Measurements from ENCODE around the gene EFHD1. TPM values are rescaled to one million over a fixed set of nuclear protein-coding genes. Genes with fewer than 3 reads are reported as not detected.
"Not testable (repeated sequence)": the region's sequence is repeated elsewhere in the genome, so short reads cannot be mapped to it uniquely, and the experiment has no call there.

The EFHD1 gene
- total RNA-seq, 1 donor from 2014 or later: 7.7 TPM

DNA sequence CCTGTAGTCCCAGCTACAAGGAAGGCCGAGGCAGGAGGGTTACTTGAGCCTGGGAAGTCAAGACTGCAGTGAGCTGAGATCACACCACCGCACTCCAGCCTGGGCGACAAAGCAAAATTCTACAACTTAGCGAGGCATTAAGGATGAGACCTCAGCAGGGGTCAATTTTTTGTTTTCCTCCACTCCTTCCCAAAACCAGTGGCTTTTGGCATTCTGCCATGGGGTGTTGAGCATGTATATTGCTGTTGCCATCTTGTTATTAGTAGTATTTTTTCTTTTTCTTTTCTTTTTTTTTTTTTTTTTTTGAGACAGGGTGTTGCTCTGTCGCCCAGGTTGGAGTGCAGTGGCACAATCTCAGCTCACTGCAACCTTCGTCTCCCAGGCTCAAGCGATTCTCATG, 54.8 kb downstream of the EFHD1 start:
- TF ChIP-seq, protein P1, sequence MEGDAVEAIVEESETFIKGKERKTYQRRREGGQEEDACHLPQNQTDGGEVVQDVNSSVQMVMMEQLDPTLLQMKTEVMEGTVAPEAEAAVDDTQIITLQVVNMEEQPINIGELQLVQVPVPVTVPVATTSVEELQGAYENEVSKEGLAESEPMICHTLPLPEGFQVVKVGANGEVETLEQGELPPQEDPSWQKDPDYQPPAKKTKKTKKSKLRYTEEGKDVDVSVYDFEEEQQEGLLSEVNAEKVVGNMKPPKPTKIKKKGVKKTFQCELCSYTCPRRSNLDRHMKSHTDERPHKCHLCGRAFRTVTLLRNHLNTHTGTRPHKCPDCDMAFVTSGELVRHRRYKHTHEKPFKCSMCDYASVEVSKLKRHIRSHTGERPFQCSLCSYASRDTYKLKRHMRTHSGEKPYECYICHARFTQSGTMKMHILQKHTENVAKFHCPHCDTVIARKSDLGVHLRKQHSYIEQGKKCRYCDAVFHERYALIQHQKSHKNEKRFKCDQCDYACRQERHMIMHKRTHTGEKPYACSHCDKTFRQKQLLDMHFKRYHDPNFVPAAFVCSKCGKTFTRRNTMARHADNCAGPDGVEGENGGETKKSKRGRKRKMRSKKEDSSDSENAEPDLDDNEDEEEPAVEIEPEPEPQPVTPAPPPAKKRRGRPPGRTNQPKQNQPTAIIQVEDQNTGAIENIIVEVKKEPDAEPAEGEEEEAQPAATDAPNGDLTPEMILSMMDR (IDR thresholded peaks at IDR 0.05): no peak
- intact Hi-C loops (cut with DNase I): no loop called here
- Histone ChIP-seq H3K27ac (no peak overlapping the region), H3K4me3 (no peak overlapping the region), H3K4me1 (no peaks in the 10 kb centered on the region), H3K9me3 (no peaks in the 10 kb centered on the region), H3K27me3 (ENCODE audit: low read depth) (no peaks in the 10 kb centered on the region), H3K36me3 (no peaks in the 10 kb centered on the region)
- ATAC-seq: no peak
- no peak for DNase-seq

DNA sequence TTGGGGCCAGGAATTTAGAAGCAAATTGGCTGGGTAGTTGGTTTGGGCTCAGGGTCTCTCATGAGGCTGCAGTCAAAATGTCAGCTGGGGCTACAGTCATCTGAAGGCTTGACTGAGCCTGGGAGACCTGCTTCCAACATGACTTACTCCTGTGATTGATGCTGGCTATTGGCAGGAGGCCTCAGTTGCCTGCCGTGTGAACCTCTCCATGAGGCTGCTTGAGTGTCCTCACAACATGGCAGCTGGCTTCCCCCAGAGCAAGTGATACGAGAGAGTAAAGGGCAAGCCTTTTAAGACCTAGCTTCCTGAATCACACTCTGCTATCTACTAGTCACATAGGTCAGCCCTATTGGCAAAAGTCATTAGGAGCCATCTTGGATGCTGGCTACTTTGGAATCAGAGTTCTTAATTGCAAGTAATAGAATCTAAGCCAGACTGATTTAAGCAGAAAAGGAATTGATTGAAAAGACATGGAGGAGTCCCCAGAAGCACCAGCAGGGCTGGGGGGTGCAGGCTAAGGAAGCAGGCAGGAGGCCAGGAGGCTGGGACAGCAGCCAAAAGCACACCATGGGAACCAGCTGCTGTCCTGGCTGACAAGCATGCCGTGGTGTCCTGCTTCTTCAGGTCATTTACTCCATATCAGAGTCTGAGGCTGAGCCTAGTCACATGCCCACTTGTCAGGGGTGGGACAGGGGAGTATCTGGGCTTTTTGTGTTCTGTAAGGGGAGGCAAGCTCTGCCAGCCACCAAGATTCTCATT, 55.9 kb downstream of the EFHD1 start:
- ATAC-seq (no peak), DNase-seq (no peak)
- TF ChIP-seq, protein P1 (IDR thresholded peaks at IDR 0.05): no peak
- no peaks in the 10 kb centered on the region for H3K4me1 ChIP-seq
- intact Hi-C loops (cut with DNase I): no loop called here
- no peak overlapping the region for H3K27ac ChIP-seq
- H3K27me3 ChIP-seq (ENCODE audit: low read depth): no peaks in the 10 kb centered on the region
- H3K4me3 ChIP-seq: no peak overlapping the region
- no peaks in the 10 kb centered on the region for H3K9me3 ChIP-seq
- H3K36me3 ChIP-seq: no peaks in the 10 kb centered on the region

DNA sequence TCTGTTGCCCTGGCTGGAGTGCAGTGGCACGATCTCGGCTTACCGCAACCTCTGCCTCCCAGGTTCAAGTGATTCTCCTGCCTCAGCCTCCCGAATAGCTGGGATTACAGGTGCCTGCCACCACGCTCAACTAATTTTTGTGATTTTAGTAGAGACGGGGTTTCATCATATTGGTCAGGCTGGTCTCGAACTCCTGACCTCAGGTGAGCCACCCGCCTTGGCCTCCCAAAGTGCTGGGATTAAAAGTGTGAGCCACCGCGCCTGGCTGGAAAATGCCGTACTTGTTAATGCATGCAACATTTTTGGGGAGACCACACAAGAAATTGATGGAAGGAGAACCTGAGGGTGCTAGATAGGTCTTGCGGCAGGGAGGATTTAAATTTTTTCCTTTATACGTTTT, 57.7 kb downstream of the EFHD1 start:
- H3K27ac ChIP-seq; H3K4me1 ChIP-seq; H3K36me3 ChIP-seq; intact Hi-C loops (cut with DNase I); DNase-seq; ATAC-seq; H3K4me3 ChIP-seq; H3K27me3 ChIP-seq (ENCODE audit: low read depth); H3K9me3 ChIP-seq: not testable (repeated sequence)

DNA sequence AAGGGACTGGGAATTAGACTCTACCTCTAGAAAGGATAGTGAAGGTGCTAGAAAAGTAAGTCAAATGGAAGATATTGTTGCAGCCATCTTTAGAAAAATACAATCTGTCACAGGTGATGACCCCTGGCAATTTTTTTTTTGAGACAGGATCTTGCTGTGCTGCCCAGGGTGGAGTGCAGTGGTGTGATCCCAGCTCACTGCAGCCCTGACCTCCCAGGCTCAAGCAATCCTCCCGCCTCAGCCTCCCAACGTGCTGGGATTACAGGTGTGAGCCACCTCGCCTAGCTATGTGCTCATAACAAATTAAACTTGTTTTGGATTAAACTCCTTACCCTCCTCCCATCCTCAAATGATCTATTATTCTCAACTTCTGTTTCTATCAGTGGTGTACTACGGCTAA, 59.9 kb downstream of the EFHD1 start:
- ATAC-seq: no peak
- Histone ChIP-seq H3K4me3 (no peak overlapping the region), H3K27ac (no peak overlapping the region), H3K36me3 (no peaks in the 10 kb centered on the region), H3K4me1 (peaks cover 6% of the 10 kb centered on the region), H3K9me3 (no peaks in the 10 kb centered on the region), H3K27me3 (ENCODE audit: low read depth) (no peaks in the 10 kb centered on the region)
- no peak for DNase-seq
- intact Hi-C loops (cut with DNase I): no loop called here
- TF ChIP-seq, protein P1 (IDR thresholded peaks at IDR 0.05): no peak

DNA sequence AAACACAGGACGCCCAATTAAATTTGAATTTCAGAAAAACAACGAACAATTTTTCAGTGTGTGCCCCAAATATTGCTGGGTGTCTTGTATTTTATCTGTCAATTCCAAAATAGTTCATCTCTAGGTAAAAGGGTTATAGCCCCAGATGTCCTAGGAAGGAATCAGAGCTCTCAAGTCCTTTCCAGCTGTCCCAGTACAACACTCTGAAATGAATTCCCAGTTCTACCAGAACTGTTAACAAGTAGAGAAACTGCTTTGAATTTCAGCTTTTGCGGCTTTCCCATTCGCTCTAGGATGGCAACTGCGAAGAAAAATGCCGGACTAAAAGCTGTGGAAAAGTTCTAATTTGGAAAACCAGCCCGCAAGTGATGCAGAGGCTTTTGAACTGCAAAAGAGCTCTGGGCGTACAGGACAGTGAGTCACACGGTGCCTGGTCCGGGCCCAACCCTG, 63.2 kb downstream of the EFHD1 start:
- ATAC-seq: no peak
- Histone ChIP-seq H3K36me3 (no peaks in the 10 kb centered on the region), H3K27ac (peak overlapping the region; percentile 94)

More for the DNA sequence above, 63.2 kb downstream of the EFHD1 start:
- H3K9me3 ChIP-seq: no peaks in the 10 kb centered on the region
- H3K27me3 ChIP-seq (ENCODE audit: low read depth): no peaks in the 10 kb centered on the region
- TF ChIP-seq, protein P1 (IDR thresholded peaks at IDR 0.05): no peak
- H3K4me3 ChIP-seq: peak overlapping the region; percentile 89
- H3K4me1 ChIP-seq: peaks cover 36% of the 10 kb centered on the region
- intact Hi-C loops (cut with DNase I): no loop called here
- DNase-seq: no peak

All from lower lobe of right lung (tissue), 2 donors.